ENCODE measurements around the gene RIMBP2.

DNA sequence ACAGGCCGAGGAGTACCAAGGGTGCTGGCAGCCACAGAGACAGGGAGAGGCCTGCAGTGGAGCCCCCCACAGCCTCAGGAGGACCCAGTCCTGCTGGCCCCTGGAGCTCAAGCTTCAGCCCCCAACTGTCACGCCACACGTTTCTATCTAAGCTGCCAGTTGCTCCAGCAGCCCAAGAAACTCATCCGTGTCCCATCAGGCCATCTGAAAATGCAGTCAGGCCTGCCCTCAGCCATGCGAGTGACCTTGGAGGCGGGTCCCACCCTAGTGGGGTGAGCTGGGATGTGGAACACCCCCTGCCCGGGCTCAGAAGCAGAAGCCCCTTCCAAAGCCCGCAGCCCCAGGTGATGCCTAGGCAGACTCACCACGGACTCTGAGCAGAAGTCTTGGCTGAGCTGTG, 158.9 kb downstream of the RIMBP2 start:
- TF ChIP-seq CTCF (IDR thresholded peaks at IDR 0.05) (no peak), EP300 (IDR thresholded peaks at IDR 0.05; ENCODE audit: borderline replicate concordance in 1 of 2, low read depth in 1 of 2, low read length in 1 of 2) (no peak), MAX (IDR thresholded peaks at IDR 0.05; ENCODE audit: low read depth) (no peak), RFX5 (IDR thresholded peaks at IDR 0.05; ENCODE audit: low read length) (no peak), FOXJ3 (CRISPR knock-in tag; IDR thresholded peaks at IDR 0.05) (no peak), NRF1 (IDR thresholded peaks at IDR 0.05; ENCODE audit: low read depth, low read length) (no peak)

Data from SK-N-SH (cell line).